GM19351 (cell line): Measurements from ENCODE around the gene RRP1.

Source experiments
- ATAC-seq: cut with Tn5 transposase; IDR thresholded peaks from one replicate; pipeline ENCODE4 v1.9.1; 2021; ENCODE audit warnings: mild to moderate bottlenecking, moderate library complexity; ENCODE audit not compliant: unreplicated experiment

The RRP1 gene, protein sequence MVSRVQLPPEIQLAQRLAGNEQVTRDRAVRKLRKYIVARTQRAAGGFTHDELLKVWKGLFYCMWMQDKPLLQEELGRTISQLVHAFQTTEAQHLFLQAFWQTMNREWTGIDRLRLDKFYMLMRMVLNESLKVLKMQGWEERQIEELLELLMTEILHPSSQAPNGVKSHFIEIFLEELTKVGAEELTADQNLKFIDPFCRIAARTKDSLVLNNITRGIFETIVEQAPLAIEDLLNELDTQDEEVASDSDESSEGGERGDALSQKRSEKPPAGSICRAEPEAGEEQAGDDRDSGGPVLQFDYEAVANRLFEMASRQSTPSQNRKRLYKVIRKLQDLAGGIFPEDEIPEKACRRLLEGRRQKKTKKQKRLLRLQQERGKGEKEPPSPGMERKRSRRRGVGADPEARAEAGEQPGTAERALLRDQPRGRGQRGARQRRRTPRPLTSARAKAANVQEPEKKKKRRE

DNA sequence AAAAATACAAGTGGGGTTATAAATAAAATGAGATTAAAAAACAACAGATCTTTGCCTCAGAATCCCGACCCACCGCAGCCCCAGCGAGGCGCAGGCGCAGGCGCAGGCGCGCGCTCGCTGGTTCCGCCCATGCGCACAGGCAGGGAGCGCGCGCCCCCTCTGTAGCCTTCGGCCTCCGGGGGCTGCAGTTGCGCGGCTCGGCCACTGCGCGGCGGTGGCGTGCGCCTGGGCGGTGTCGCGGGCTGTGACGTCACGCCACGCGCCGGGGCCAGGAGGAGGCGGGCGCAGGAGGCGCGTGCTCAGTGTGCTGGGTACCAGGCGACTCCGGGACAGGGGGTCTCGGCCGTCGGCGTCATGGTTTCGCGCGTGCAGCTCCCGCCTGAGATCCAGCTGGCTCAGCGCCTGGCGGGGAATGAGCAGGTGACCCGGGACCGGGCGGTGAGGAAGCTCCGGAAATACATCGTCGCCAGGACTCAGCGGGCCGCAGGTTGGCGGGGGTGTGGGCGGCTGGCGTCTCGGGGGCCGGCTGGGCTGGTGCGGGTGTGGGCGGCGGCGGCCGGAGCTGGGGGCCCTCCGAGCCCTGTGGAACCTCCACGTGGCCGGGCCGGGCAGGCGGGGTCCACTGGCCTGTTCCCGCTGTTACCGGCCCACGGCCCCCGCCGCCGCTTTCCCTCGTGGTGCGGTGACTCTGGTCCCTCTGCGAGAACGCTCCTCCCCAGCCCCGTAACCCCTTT, at the start of gene RRP1:
TSS of gene RRP1 (plus strand) at position 302 of the 734 bp plus-strand sequence. CDS start at position 355, 53 bp downstream.
- ATAC-seq, result peak; percentile 79

DNA sequence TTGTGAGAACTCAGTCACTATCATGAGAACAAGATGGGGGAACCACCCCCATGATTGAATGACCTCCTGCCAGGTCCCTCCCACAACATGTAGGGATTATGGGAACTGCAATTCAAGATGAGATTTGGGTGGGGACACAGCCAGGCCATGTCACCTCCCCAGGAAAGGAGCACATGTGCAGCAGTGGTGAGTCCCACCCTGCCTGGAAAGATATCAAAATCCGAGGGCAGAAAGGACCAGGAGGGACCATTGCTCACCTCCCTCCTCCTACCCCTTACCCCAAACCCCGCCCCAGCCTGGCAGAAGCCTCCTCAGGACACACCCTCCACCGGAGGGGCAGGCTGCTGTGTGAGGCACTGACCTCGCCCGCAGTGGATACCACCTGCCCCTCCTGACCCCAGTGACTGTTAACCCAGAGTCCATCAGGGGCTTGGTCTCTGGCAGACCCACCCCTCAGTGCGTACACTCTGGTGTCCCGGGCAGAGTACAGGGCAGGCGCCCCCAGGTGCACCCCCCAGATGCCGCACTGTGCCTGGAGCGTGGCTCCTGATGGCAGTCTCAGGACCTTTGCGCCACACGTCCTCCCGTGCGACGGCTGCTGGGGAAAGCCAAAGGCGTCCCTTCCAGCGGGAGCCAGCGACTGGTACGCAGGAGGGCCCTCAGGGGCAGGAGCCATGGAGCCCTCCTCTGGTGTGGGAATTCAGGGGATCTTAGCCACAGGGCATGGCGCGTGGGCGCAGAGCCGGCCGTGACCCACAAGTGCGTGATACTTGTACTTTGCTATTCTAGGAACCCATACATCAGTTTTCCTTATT, 49.5 kb upstream of the RRP1 start:
- no peak for ATAC-seq

GRCh38 chr21:43740497-43741156, 48.8 kb upstream of the RRP1 start:
- no peak for ATAC-seq

DNA sequence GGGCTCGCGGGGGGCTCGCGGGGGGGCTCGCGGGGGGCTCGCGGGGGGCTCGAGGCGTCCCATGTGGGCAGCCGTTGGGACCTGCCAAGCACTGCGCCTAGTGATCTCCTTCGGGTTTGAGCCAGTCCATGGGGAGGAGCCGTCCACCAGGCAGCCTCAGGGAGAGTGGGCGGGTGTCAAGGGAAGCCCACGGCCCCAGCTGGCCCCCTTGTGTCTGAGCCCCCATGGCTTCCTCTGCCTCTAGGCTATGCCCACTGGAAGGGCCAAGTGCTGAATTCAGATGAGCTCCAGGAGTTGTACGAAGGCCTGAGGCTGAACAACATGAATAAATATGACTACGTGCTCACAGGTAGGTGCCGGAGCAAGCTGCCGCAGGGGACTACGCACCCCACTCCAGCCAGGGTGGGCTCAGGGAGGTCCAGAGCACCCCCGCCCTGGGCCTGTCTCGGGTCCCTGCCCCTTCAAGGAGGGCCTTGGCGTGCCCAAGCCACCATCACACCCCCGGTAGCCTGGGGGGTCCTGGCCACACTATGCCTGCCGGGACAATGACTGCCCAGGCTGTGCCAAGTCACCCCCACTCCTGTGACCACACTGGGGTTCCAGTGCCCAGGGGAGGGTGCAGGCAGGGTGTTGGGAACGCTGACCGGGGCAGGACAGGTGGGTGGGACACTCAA, 47.8 kb upstream of the RRP1 start:
- no peak for ATAC-seq

- no peak for ATAC-seq
These were observed 45.4 kb upstream of the RRP1 start for GRCh38 chr21:43743947-43744346.

- ATAC-seq, result no peak
These were observed 44.7 kb upstream of the RRP1 start for GRCh38 chr21:43744725-43745124.

DNA sequence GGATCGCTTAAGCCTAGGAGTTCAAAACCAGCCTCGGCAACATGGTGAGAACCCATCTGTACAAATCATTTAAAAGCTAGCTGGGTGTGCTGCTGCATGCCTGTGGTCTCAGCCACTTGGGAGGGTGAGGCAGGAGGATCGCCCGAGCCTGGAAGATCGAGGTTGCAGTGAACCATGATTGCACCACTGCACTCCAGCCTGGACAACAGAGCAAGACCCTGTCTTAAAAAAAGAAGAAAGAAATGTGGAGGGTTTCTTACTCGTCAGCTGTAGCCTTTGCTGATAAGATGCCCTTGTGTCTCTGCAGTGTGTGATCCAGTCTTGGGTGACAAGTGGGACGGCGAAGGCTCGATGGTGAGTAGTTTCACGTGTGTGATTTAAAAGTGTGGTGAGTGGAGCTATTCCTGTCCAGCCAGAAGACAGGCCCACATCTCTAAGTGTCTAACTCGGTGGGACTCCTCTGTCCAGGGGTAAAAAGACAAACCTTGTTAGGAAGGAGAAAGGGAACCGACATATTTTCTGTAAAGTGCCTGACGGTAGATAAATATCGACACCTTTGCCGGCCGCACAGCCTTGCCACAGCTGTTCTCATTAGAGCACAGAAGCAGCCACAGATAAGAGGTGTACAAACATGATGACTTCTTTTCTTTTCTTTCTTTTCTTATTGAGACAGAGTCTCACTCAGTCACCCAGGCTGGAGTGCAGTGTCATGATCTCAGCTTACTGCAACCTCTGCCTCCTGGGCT, 43.4 kb upstream of the RRP1 start:
- ATAC-seq, result no peak

GRCh38 chr21:43748622-43749021, 40.8 kb upstream of the RRP1 start:
- ATAC-seq, result no peak

- no peak for ATAC-seq
These were observed 39.6 kb upstream of the RRP1 start for GRCh38 chr21:43749651-43750262.

- no peak for ATAC-seq
These were observed 38.9 kb upstream of the RRP1 start for GRCh38 chr21:43750339-43751033.

GRCh38 chr21:43751955-43752591, 37.3 kb upstream of the RRP1 start:
- no peak for ATAC-seq

GRCh38 chr21:43752758-43753438, 36.5 kb upstream of the RRP1 start:
- ATAC-seq, result no peak

DNA sequence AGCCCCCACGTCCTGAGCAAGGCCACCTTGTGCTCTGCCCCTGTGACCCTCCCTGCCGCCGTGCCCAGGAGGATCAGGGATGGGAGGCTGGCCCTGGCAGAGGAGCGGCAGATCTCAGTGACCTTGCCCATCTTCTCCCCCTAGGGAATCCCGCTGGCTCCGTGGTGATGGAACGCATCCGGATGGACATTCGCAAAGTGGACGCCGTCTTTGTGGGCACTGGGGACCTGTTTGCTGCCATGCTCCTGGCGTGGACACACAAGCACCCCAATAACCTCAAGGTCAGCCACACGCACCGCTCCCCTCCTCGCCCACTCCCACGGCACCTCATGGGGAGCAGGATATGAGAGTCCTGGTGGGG, 36.0 kb upstream of the RRP1 start:
- ATAC-seq, result no peak

- ATAC-seq, result no peak
These were observed 34.2 kb upstream of the RRP1 start for GRCh38 chr21:43754948-43755781.

DNA sequence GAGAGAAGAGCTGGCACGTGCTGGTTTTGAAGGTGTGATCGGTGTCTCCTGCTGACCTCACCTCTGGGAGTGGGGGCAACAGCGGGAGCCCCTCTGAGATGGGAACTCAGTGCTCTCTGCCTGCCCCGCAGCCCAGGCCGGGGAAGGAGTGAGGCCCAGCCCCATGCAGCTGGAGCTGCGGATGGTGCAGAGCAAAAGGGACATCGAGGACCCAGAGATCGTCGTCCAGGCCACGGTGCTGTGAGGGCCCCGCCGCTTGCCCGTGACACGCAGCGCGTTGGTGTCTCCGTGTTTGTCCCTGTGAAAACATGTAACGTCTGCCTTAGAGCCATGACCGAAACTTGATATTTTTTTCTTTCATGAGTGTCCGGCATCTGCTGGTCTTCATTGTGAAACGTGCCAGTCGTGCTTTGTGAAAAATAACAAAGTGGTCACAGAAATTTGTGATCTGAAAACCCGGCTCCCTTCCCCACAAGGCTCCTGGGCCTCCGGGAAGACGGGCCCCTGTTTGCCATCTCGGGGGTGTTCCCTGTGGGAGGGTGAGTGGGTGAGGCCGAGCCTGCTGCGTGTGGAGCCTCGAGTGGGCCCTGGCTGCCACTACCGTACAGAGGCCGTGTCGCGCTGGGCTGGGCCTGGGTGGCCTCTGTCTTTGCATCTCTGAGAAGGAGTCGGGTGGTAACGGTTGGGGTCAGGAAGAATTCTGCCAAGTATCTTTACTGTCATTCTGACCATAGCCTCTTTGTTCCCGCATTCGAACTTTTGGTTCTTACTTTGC, 33.4 kb upstream of the RRP1 start:
- ATAC-seq, result no peak

- ATAC-seq, result no peak
These were observed 31.8 kb upstream of the RRP1 start for GRCh38 chr21:43757601-43758000.
